ENCODE results near the gene ACTC1. TPM values are rescaled to one million over a fixed set of nuclear protein-coding genes. Genes with fewer than 3 reads are reported as not detected.

Gene ACTC1
- polyA plus RNA-seq, 3 donors: not detected

DNA sequence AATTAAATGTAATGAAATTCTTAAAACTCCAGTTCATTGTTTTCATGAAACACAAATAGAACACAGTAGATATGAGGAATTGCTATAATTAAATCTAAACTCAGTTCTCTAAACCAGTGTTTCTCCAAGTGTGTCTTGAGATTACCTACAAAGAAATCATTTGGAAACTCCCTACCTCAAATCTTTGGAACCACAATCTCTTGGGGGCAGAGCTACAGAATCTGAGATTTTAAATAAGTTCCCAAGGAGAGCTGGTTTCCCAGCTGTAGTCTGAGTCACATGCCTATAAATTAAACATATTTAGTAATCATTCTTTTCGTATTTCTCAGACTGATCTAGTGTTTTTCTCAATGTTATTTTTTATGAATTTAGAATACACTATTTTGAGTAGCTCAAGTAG lies 17.0 kb upstream of the ACTC1 start:
- no peak for DNase-seq
- Mint-ChIP-seq H3K27ac (no peak overlapping the region), H3K36me3 (no peaks in the 10 kb centered on the region), H3K9me3 (peaks cover 0 to 9% (median 5%) of the 10 kb centered on the region in 7 donors), H3K4me3 (no peak overlapping the region), H3K4me1 (no peaks in the 10 kb centered on the region), H3K27me3 (ENCODE audit: low read depth in 3 of 3) (peaks cover 6 to 12% (median 7%) of the 10 kb centered on the region in 3 donors)
- H3K79me2 ChIP-seq (ENCODE audit: insufficient read depth, low read length): no peaks in the 10 kb centered on the region
- H3K9ac ChIP-seq (ENCODE audit: insufficient read depth, low read length, poor library complexity, severe bottlenecking): no peak overlapping the region
- H2AFZ ChIP-seq (ENCODE audit: insufficient read depth, low read depth, low read length, poor library complexity, severe bottlenecking): no peak overlapping the region
- no peak overlapping the region for H3K27ac ChIP-seq (ENCODE audit: low read depth in 1 of 2, low read length in 2 of 2)
- no peaks in the 10 kb centered on the region for H3K36me3 ChIP-seq (replicated peaks in 1 of 2; ENCODE audit: control insufficient read depth in 1 of 2, insufficient read depth in 2 of 2, low read length in 2 of 2)
- TF ChIP-seq CTCF (IDR thresholded peaks at IDR 0.05): no peak
- no peaks in the 10 kb centered on the region for H3K27me3 ChIP-seq (ENCODE audit: control insufficient read depth in 2 of 2, insufficient read depth in 2 of 2, low read length in 2 of 2)
- intact Hi-C loops (cut with micrococcal nuclease): no loop called here
- H3K4me1 ChIP-seq (ENCODE audit: control insufficient read depth in 1 of 2, insufficient read depth in 2 of 2, low read length in 2 of 2): no peaks in the 10 kb centered on the region
- no peak overlapping the region for H3K4me2 ChIP-seq (replicated peaks; ENCODE audit: extremely low read depth, low read length, poor library complexity, severe bottlenecking)
- no peaks in the 10 kb centered on the region for H4K20me1 ChIP-seq (ENCODE audit: insufficient read depth, low read length)
- no CpG with 5 or more reads among the region's 1 CpG for WGBS (ENCODE audit: insufficient coverage)
- H3K9me3 ChIP-seq (replicated peaks in 1 of 2; ENCODE audit: control insufficient read depth in 1 of 2, insufficient read depth in 1 of 2, low read length in 2 of 2): peaks cover 0 to 4% of the 10 kb centered on the region in 2 donors
- H3K4me3 ChIP-seq (replicated peaks in 1 of 3; ENCODE audit: low read depth in 2 of 3, low read length in 3 of 3): no peak overlapping the region

- H3K4me3 ChIP-seq (replicated peaks in 1 of 3; ENCODE audit: low read depth in 2 of 3, low read length in 3 of 3): no peak overlapping the region
- Mint-ChIP-seq H3K27ac (no peak overlapping the region), H3K27me3 (ENCODE audit: low read depth in 3 of 3) (peaks cover under 1 to 9% (median 6%) of the 10 kb centered on the region in 3 donors), H3K36me3 (no peaks in the 10 kb centered on the region), H3K4me1 (no peaks in the 10 kb centered on the region), H3K4me3 (no peak overlapping the region), H3K9me3 (peaks cover 0 to 16% (median 14%) of the 10 kb centered on the region in 7 donors)
- no peak overlapping the region for H2AFZ ChIP-seq (ENCODE audit: insufficient read depth, low read depth, low read length, poor library complexity, severe bottlenecking)
- no peaks in the 10 kb centered on the region for H3K4me1 ChIP-seq (ENCODE audit: control insufficient read depth in 1 of 2, insufficient read depth in 2 of 2, low read length in 2 of 2)
- H4K20me1 ChIP-seq (ENCODE audit: insufficient read depth, low read length): no peaks in the 10 kb centered on the region
- intact Hi-C loops (cut with micrococcal nuclease): no loop called here
- H3K36me3 ChIP-seq (replicated peaks in 1 of 2; ENCODE audit: control insufficient read depth in 1 of 2, insufficient read depth in 2 of 2, low read length in 2 of 2): no peaks in the 10 kb centered on the region
- no peaks in the 10 kb centered on the region for H3K79me2 ChIP-seq (ENCODE audit: insufficient read depth, low read length)
- peaks cover 0 to 12% of the 10 kb centered on the region in 2 donors for H3K9me3 ChIP-seq (replicated peaks in 1 of 2; ENCODE audit: control insufficient read depth in 1 of 2, insufficient read depth in 1 of 2, low read length in 2 of 2)
- no peak overlapping the region for H3K9ac ChIP-seq (ENCODE audit: insufficient read depth, low read length, poor library complexity, severe bottlenecking)
- no peak for TF ChIP-seq CTCF (IDR thresholded peaks at IDR 0.05)
- DNase-seq: no peak
- no peaks in the 10 kb centered on the region for H3K27me3 ChIP-seq (ENCODE audit: control insufficient read depth in 2 of 2, insufficient read depth in 2 of 2, low read length in 2 of 2)
- 100% methylated on average over 2 of the region's 5 CpGs for WGBS (ENCODE audit: insufficient coverage)
- no peak overlapping the region for H3K27ac ChIP-seq (ENCODE audit: low read depth in 1 of 2, low read length in 2 of 2)
- H3K4me2 ChIP-seq (replicated peaks; ENCODE audit: extremely low read depth, low read length, poor library complexity, severe bottlenecking): no peak overlapping the region
Measured at GRCh38 chr15:34810443-34811129, 15.2 kb upstream of the ACTC1 start.

Measured in CD14-positive monocyte (primary cell).